Neural cell (in vitro differentiated cells): Measurements from ENCODE around the gene ITGA3.

ENCODE experiments used
- RAD21 ChIP-seq: fragments of 450-650 bp; conservative IDR thresholded peaks from 2 replicates; pipeline ENCODE4 v1.6.1; 2014; ENCODE audit warnings: antibody characterized with exemption, mild to moderate bottlenecking, moderate library complexity
- TF ChIP-seq, protein P1 (sequence below): fragments of 450-650 bp; IDR thresholded peaks from 2 replicates; pipeline ENCODE4 v1.5.1; 2014; ENCODE audit warnings: antibody characterized with exemption, mild to moderate bottlenecking, moderate library complexity; ENCODE audit not compliant: poor library complexity, severe bottlenecking

DNA sequence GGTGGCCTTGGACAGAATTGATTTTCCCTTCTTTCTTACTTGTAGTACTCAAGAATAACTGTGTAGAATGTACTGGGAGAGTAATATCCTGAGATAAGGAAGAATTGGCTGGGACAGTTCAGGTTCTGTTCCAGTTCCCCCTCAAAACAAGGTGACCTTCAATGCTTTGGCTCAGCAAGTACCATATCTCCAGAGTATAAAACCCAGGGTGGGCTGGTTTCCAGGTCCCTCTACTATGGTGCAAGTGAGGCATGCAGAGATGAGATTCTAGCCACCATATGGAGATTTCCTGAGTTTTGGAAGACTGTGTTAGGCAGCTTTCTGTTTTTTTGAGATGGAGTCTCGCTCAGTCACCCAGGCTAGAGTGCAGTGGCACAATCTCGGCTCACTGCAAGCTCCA lies 42.8 kb upstream of the ITGA3 start:
- no peak for TF ChIP-seq RAD21
- TF ChIP-seq, protein P1, sequence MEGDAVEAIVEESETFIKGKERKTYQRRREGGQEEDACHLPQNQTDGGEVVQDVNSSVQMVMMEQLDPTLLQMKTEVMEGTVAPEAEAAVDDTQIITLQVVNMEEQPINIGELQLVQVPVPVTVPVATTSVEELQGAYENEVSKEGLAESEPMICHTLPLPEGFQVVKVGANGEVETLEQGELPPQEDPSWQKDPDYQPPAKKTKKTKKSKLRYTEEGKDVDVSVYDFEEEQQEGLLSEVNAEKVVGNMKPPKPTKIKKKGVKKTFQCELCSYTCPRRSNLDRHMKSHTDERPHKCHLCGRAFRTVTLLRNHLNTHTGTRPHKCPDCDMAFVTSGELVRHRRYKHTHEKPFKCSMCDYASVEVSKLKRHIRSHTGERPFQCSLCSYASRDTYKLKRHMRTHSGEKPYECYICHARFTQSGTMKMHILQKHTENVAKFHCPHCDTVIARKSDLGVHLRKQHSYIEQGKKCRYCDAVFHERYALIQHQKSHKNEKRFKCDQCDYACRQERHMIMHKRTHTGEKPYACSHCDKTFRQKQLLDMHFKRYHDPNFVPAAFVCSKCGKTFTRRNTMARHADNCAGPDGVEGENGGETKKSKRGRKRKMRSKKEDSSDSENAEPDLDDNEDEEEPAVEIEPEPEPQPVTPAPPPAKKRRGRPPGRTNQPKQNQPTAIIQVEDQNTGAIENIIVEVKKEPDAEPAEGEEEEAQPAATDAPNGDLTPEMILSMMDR = no peak
